ENCODE data around the gene MBOAT1.

GRCh38 chr6:20055916-20056315 lies 156.4 kb downstream of the MBOAT1 start:
- TF ChIP-seq CEBPB (IDR thresholded peaks at IDR 0.05) (no peak), BHLHE40 (IDR thresholded peaks at IDR 0.05; ENCODE audit: low read depth, low read length) (no peak), CTCF (IDR thresholded peaks at IDR 0.05) (no peak), TP53 (CRISPR knock-in tag; IDR thresholded peaks at IDR 0.05) (no peak), MAFK (IDR thresholded peaks at IDR 0.05; ENCODE audit: partially characterized antibody) (no peak), NPAS2 (CRISPR knock-in tag; IDR thresholded peaks at IDR 0.05; ENCODE audit: borderline replicate concordance) (no peak), POLR2A (IDR thresholded peaks at IDR 0.05; ENCODE audit: low read length) (no peak), HDAC2 (IDR thresholded peaks at IDR 0.05) (no peak)

Data from A549 (cell line).